ENCODE data around the gene KCNH5.
"Not testable (repeated sequence)": the region's sequence is repeated elsewhere in the genome, so short reads cannot be mapped to it uniquely, and the experiment has no call there.

The KCNH5 gene

DNA sequence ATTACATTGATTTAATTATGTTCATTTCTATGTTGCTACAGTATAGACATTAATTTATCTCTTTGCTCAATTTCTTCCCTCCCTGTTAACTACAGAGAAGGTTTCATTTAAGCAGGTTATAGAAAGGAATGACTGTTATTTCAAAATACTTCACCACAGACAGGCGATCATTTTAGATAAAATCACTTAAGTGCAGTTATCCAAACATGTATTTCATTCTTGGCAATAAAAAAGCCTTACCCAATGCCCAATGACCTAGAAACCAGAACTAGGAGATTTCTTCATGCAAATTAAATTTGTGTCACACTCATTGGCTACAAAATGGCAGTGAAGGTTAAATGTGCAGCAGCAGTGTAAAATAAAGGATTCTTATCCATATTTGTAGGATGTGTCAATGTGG, 266.4 kb downstream of the KCNH5 start:
- Histone ChIP-seq H3K9ac (ENCODE audit: low read depth, low read length) (no peak overlapping the region), H3K9me3 (ENCODE audit: control insufficient read depth, insufficient read depth, low read length) (no peaks in the 10 kb centered on the region), H3K4me1 (ENCODE audit: insufficient read depth, low read length) (no peaks in the 10 kb centered on the region; the same call in 1 of the 2 replicates), H3K36me3 (ENCODE audit: insufficient read depth, low read length) (no peaks in the 10 kb centered on the region)

DNA sequence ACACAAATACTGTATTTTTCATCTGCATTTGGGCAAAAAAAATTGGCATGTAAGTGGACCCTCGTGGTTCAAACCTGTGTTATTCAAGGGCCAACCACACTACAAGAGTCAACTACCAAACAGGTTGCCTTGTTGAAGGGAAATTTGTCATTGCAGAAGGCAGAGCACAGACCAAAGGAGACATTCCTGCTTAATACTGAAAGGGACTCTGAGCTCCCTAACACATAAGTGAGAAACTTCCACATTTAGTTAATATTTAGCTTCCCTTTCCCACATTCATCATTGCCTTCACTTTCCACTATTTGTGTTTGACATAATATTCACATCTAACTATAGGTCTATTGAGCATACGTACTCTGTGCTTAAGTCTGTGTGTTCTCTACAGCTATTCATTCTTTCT, 266.9 kb downstream of the KCNH5 start:
- no peak overlapping the region for H3K9ac ChIP-seq (ENCODE audit: low read depth, low read length)
- H3K9me3 ChIP-seq (ENCODE audit: control insufficient read depth, insufficient read depth, low read length), result no peaks in the 10 kb centered on the region
- no peaks in the 10 kb centered on the region for H3K36me3 ChIP-seq (ENCODE audit: insufficient read depth, low read length)
- H3K4me1 ChIP-seq (ENCODE audit: insufficient read depth, low read length), result no peaks in the 10 kb centered on the region; the same call in 1 of the 2 replicates

DNA sequence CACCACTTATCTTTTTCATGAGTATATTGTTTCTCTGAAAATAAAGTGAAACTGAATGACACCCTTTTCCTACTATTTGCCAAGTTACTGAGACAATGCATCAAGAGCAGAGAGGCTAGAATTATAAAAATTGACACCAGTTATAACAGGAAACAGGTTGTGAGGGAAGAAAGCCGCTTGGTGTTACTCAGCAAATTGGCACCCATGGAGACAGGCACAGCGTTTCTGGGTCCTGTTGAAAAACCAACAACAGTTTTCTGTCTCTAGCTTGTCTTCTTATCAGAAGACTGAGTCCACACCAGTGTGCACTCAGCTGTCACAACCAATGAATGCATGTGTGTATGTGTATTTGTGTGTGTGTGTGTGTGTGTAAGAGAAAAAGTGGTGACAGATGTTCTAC, 267.7 kb downstream of the KCNH5 start:
- no peaks in the 10 kb centered on the region; the same call in 1 of the 2 replicates for H3K4me1 ChIP-seq (ENCODE audit: insufficient read depth, low read length)
- no peak overlapping the region for H3K9ac ChIP-seq (ENCODE audit: low read depth, low read length)
- H3K36me3 ChIP-seq (ENCODE audit: insufficient read depth, low read length), result no peaks in the 10 kb centered on the region
- no peaks in the 10 kb centered on the region for H3K9me3 ChIP-seq (ENCODE audit: control insufficient read depth, insufficient read depth, low read length)

DNA sequence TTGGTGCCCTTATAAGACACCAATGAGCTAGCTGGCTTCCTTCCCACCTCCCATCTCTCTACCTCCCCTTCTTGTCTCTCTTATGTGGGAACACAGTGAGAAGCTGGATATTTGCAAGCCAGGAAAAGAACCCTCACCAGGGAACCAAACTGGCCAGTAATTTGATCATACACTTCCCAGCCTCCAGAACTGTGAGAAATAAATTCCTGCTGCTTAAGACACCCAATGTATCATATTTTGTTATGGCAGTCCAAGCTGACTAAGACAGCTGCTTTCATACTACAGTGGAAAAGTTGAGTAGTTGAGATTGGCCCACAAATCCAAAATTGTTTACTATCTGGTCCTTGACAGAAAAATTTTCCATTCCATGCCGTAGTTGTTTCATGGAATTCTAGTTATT, 269.0 kb downstream of the KCNH5 start:
- Histone ChIP-seq H3K36me3 (ENCODE audit: insufficient read depth, low read length) (no peaks in the 10 kb centered on the region), H3K9ac (ENCODE audit: low read depth, low read length) (no peak overlapping the region), H3K9me3 (ENCODE audit: control insufficient read depth, insufficient read depth, low read length) (no peaks in the 10 kb centered on the region), H3K4me1 (ENCODE audit: insufficient read depth, low read length) (no peaks in the 10 kb centered on the region; the same call in 1 of the 2 replicates)

DNA sequence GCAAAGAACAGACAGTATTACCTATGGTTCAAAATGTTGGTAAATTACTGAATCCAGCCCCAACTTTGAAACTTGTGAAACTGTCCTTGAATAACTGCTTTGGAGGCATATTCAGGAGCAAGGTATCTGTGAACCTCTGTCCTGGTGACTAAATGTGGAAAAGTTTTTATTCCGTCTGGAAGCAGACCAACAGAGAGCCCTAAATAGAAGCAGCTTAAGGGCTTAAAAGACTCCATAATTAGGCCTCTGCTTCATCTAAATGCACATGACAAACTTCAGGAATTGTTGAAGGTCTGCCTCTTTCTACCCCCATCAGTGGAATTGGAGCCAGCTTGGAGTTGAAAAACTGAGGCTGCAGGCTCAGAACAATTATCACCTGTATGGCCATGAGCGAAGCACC, 276.5 kb downstream of the KCNH5 start:
- H3K36me3 ChIP-seq (ENCODE audit: insufficient read depth, low read length), result no peaks in the 10 kb centered on the region
- H3K4me1 ChIP-seq (ENCODE audit: insufficient read depth, low read length), result peaks cover 4% of the 10 kb centered on the region; the same call in 1 of the 2 replicates
- no peaks in the 10 kb centered on the region for H3K9me3 ChIP-seq (ENCODE audit: control insufficient read depth, insufficient read depth, low read length)
- no peak overlapping the region for H3K9ac ChIP-seq (ENCODE audit: low read depth, low read length)

DNA sequence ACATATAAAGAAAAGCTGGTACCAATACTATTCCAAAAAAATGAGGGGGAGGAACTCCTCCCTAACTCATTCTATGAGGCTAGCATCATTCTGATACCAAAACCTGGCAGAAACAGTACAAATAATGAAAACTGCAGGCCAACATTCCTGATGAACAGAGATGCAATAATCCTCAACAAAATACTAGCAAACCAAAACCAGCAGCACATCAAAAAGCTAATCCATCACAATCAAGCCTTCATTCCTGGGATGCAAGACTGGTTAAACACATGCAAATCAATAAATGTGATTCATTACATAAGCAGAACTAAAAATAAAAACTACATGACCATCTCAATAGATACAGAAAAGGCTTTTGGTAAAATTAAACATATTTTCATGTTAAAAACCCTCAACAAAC, 281.3 kb downstream of the KCNH5 start:
- no peaks in the 10 kb centered on the region for H3K9me3 ChIP-seq (ENCODE audit: control insufficient read depth, insufficient read depth, low read length)
- H3K36me3 ChIP-seq (ENCODE audit: insufficient read depth, low read length), result no peaks in the 10 kb centered on the region
- no peak overlapping the region for H3K9ac ChIP-seq (ENCODE audit: low read depth, low read length)
- H3K4me1 ChIP-seq (ENCODE audit: insufficient read depth, low read length), result peaks cover 10% of the 10 kb centered on the region; the same call in 1 of the 2 replicates

DNA sequence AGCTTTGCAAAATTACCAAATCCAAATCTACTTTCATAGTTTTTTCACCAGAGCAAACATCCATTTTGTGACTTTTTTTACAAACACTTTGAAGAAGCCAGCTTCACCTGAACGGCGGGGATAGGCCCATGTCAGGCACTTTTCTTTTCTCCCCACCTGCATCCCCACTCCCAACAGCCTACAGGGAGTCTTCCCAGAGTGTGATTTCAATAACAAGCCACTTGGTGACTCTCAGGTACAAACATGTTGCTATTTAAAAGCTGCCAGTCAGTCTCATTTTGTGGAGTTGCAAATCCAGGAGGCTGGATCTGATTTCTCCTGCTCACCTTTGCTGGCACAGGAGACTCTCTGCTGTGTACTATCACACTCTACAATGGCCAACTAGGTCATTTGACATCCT, 285.5 kb downstream of the KCNH5 start:
- Histone ChIP-seq H3K36me3 (ENCODE audit: insufficient read depth, low read length) (no peaks in the 10 kb centered on the region), H3K9me3 (ENCODE audit: control insufficient read depth, insufficient read depth, low read length) (no peaks in the 10 kb centered on the region), H3K9ac (ENCODE audit: low read depth, low read length) (no peak overlapping the region), H3K4me1 (ENCODE audit: insufficient read depth, low read length) (peaks cover 8% of the 10 kb centered on the region; the same call in 1 of the 2 replicates)

DNA sequence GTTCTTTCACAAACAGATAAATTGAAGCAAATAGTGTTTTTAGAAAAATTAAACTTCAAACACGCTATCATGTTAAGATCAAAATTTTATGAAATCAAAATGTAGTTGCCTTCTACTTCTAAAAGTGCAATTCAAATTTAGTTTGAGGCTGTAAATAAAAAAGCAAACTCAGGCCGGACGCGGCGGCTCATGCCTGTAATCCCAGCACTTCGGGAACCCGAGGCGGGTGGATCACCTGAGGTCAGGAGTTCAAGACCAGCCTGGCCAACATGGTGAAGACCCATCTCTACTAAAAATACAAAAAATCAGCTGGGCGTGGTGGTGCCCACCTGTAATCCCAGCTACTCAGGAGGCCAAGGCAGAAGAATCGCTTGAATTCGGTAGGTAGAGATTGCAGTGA, 298.4 kb downstream of the KCNH5 start:
- not testable (repeated sequence) for H3K4me1 ChIP-seq (ENCODE audit: insufficient read depth, low read length); H3K36me3 ChIP-seq (ENCODE audit: insufficient read depth, low read length); H3K9ac ChIP-seq (ENCODE audit: low read depth, low read length); H3K9me3 ChIP-seq (ENCODE audit: control insufficient read depth, insufficient read depth, low read length)

DNA sequence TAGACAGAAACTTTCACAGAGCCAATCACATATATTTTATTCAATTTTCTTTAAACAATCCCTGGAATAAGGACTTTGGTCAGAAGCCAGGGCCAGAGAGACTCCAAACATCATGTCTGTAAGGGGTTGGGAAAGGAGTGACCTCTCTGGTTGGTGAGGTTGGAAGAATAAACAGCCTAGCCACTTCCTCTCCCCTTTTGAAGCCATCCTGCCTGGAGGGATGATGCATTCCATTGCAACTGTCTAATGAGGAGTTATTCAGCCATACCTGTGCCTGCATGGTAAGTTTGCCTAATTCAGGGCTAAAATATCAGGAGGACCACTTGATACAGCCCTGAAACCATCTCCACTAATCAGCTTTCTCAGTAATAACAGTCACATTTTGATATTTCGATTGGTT, 299.8 kb downstream of the KCNH5 start:
- Histone ChIP-seq H3K36me3 (ENCODE audit: insufficient read depth, low read length) (no peaks in the 10 kb centered on the region), H3K9ac (ENCODE audit: low read depth, low read length) (no peak overlapping the region), H3K9me3 (ENCODE audit: control insufficient read depth, insufficient read depth, low read length) (no peaks in the 10 kb centered on the region), H3K4me1 (ENCODE audit: insufficient read depth, low read length) (no peaks in the 10 kb centered on the region)

DNA sequence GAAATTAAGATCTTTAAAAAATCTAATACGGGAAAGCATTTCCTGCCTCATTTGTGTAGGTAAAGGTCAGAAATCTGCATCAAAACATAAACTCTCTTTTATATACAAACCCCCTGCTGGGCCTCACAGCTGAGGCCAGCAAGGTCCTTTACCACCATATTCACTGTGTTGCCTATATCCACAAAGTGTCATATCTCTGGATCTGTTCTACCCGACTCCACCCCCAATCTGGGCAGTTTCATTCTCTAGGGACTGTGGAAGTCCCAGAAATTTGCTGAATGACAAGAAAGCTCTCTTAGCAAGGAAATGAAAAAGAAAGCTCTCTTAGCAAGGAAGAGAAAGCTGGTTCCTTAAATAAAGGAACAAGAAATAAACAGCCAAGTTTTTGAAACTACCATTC, 301.7 kb downstream of the KCNH5 start:
- no peaks in the 10 kb centered on the region for H3K36me3 ChIP-seq (ENCODE audit: insufficient read depth, low read length)
- no peak overlapping the region for H3K9ac ChIP-seq (ENCODE audit: low read depth, low read length)
- H3K9me3 ChIP-seq (ENCODE audit: control insufficient read depth, insufficient read depth, low read length), result no peaks in the 10 kb centered on the region
- H3K4me1 ChIP-seq (ENCODE audit: insufficient read depth, low read length), result no peaks in the 10 kb centered on the region

DNA sequence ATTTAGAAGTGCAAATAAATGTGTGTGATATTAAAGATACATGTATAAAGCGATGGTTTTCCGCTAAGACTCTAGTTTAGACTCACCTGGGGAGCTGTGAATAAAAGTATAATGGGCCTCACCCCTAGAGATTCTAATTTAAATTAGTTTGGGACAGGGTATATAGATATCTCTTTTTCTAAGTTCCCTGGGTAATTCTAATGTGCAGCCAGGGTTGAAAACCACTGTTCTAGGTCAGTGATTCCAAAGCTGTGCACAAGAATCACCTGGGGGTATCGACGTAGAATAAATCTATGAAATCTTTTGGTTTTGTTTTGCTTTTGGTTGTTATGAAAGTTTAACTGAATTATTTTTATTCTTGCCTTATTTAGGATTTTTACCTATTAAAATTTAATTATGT, 302.1 kb downstream of the KCNH5 start:
- Histone ChIP-seq H3K36me3 (ENCODE audit: insufficient read depth, low read length) (no peaks in the 10 kb centered on the region), H3K4me1 (ENCODE audit: insufficient read depth, low read length) (no peaks in the 10 kb centered on the region), H3K9ac (ENCODE audit: low read depth, low read length) (no peak overlapping the region), H3K9me3 (ENCODE audit: control insufficient read depth, insufficient read depth, low read length) (no peaks in the 10 kb centered on the region)

DNA sequence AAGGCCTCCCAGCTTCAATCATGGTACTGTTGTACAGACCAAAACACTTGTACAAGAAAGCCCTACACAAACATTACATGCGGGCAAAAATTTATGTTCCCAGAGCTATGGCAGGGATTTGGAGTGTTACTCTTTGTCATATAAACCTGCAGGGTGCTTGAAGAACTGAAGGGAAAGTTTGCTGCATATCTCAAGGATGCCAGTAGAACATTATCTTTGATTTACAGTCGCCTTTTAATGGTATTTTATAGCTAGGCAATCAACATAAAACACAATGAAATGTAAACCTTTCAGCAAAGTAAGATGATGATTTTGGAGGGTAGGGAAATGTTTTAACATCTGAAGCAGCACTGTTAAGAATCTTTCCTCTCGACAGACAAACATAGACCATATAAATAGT, 305.6 kb downstream of the KCNH5 start:
- Histone ChIP-seq H3K36me3 (ENCODE audit: insufficient read depth, low read length) (no peaks in the 10 kb centered on the region), H3K9ac (ENCODE audit: low read depth, low read length) (no peak overlapping the region), H3K4me1 (ENCODE audit: insufficient read depth, low read length) (no peaks in the 10 kb centered on the region), H3K9me3 (ENCODE audit: control insufficient read depth, insufficient read depth, low read length) (peaks cover 4% of the 10 kb centered on the region; the same call in 1 of the 2 replicates)

DNA sequence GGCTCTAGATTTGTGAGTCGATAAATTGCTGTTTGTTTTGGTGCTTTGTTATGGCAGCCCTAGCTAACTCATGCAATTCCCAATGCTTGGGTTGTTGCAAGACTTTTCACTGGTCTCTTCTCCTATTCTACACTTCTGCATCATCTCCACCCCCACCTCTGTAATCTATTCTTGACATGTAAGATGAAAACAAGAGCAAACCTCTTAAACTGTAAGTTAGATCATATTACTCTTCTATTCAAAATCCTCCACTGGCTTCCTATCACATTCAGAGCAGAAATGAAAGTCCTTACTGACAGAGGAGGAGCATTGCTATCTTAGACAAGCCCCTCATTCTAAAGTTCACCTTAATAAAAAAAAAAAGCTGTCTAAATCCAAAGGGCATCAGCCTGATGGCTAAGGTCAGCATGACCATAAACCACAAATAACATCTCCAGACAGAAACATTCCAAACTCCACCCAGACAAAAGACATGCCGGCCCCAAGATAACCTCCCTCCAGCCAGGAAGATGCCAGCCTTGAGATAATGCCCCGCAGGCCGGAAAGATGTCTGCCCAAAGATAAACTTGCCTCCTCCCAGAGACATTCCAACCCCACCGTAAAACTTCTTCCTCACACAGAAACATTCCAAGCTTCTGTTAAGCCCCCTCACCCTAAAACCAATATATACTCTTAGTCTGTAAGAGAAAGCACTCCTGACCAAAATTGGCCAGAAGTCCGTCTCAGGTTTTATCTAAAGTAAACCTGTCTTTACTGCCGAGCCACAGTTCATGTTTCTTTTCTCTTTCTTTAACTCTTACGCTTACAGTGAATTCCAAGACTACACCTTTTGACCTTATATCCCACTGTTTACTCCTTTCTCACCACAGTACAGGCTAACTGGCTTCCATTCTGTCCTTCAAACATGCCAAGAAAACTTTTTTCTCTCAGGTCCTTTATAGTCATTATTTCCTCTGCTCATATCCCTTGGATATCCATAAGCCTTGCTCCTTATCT, 308.9 kb downstream of the KCNH5 start:
- H3K9ac ChIP-seq (ENCODE audit: low read depth, low read length), result no peak overlapping the region
- H3K4me1 ChIP-seq (ENCODE audit: insufficient read depth, low read length), result no peaks in the 10 kb centered on the region
- H3K9me3 ChIP-seq (ENCODE audit: control insufficient read depth, insufficient read depth, low read length), result peaks cover 4% of the 10 kb centered on the region
- no peaks in the 10 kb centered on the region for H3K36me3 ChIP-seq (ENCODE audit: insufficient read depth, low read length)

DNA sequence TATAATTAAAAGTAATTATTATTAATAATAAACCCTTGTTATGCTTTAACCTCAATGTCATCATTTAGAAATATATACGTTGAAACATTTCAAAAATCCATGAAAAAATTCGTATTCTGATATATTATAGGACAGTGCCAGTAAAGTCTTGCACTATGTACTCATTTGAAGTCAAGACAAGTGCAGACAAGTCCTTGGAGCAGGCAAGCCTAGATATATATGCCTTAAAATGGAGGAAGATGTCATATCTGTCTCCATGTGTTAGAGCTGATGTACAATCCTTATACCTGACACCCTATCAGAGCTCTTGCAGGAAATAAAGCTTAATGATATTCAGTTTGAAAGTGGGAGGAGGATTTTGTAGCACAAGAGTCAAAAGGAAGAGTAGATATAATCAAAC, 310.4 kb downstream of the KCNH5 start:
- H3K4me1 ChIP-seq (ENCODE audit: insufficient read depth, low read length), result no peaks in the 10 kb centered on the region
- H3K9ac ChIP-seq (ENCODE audit: low read depth, low read length), result no peak overlapping the region
- peaks cover 4% of the 10 kb centered on the region for H3K9me3 ChIP-seq (ENCODE audit: control insufficient read depth, insufficient read depth, low read length)
- no peaks in the 10 kb centered on the region for H3K36me3 ChIP-seq (ENCODE audit: insufficient read depth, low read length)

DNA sequence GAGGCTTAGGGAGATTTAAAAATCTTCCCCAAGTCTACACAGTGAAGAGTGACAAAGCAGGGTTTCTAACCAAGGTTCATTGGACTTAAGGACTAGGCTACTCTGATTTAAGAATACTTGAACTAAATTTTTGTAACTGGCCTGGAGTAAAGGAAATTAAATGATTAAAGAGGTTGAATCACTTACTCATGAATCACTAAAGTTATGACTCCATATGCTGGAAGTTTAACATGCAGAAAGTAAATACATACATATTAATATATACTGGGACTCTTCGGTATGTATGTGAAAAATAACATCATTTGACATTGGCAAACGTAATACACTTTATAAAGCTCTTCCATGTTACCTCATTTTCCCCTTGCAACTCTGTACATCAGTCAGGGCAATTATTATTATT, 322.9 kb downstream of the KCNH5 start:
- Histone ChIP-seq H3K9ac (ENCODE audit: low read depth, low read length) (no peak overlapping the region), H3K9me3 (ENCODE audit: control insufficient read depth, insufficient read depth, low read length) (0 out of 2 replicates have a peak, but pooled peaks cover 4% of the 10 kb centered on the region), H3K4me1 (ENCODE audit: insufficient read depth, low read length) (no peaks in the 10 kb centered on the region), H3K36me3 (ENCODE audit: insufficient read depth, low read length) (no peaks in the 10 kb centered on the region)

All from ES-I3 (cell line).